HCT116 (cell line): Measurements from ENCODE around the gene TAGLN3.

Source experiments
- CEBPB ChIP-seq: IDR thresholded peaks from 2 replicates; pipeline ENCODE4 v1.6.1; 2012; ENCODE audit warnings: low read depth
- EGR1 ChIP-seq: IDR thresholded peaks from 2 replicates; pipeline ENCODE4 v1.6.1; 2012; ENCODE audit warnings: low read depth
- POLR2A ChIP-seq: IDR thresholded peaks from 2 replicates; pipeline ENCODE4 v1.7.0; 2011; ENCODE audit warnings: borderline replicate concordance; ENCODE audit not compliant: insufficient read depth, insufficient read length; ENCODE audit errors: extremely low read depth
- POLR2AphosphoS5 ChIP-seq: IDR thresholded peaks from 2 replicates; pipeline ENCODE4 v1.6.1; 2011; ENCODE audit warnings: mild to moderate bottlenecking, low read depth, low read length, moderate library complexity
- SP1 ChIP-seq: IDR thresholded peaks from 2 replicates; pipeline ENCODE4 v1.6.1; 2012; ENCODE audit warnings: low read depth
- SRF ChIP-seq: IDR thresholded peaks from 2 replicates; pipeline ENCODE4 v1.6.1; 2012; ENCODE audit warnings: low read depth
- TF ChIP-seq, protein P1 (sequence below), 3 experiments: fragments of 200-600 bp in 1 of 3; sonication (generic) in 1 of 3; IDR thresholded peaks in 2 of 3; conservative IDR thresholded peaks in 1 of 3; 2 replicates each; pipeline ENCODE4 v1.5.1; 2012 to 2017; ENCODE audit warnings: low read depth in 2 of 3, low read length in 2 of 3, antibody characterized with exemption in 1 of 3, borderline replicate concordance in 1 of 3, control low read depth in 1 of 3, mild to moderate bottlenecking in 1 of 3, mixed read lengths in 1 of 3, mixed run types in 1 of 3, moderate library complexity in 1 of 3; ENCODE audit not compliant: insufficient read depth in 1 of 3
- TF ChIP-seq, protein P2 (sequence below): IDR thresholded peaks from 2 replicates; pipeline ENCODE4 v1.6.1; 2012; ENCODE audit warnings: low read depth

DNA sequence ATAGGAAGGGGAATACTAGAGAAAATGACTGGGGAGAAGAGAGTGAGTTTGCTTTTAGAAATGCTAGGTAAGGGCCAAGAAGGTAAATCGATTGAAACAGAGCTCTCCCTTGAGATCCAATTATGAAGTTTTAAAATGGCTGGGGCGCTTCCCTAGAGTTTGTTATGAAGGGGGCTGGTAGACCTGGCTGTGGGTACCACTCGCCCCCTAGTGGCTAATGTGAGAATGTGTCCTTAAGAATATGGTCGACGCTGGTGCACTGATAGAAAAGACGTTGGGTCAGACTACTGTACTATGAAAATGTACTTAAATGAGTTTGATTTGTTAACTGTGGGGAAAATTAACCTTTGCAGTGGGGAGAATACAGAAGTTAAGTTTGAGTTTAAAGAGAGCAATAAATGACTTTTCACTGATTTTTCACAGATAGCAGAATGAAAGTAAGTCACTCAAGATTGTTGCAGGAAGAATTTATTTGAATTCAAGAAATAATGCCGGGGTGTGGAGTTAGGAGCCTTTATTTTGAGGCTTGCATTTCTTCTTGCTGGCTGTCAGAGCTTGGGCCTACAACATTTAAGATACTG lies 45.0 kb downstream of the TAGLN3 start:
- TF ChIP-seq POLR2AphosphoS5 (0 out of 2 replicates have a peak, but pooled peaks have one; percentile 29), SRF (no peak), CEBPB (no peak), POLR2A (no peak), SP1 (0 out of 2 replicates have a peak, but pooled peaks have one; percentile 29), EGR1 (no peak)
- TF ChIP-seq, protein P1, sequence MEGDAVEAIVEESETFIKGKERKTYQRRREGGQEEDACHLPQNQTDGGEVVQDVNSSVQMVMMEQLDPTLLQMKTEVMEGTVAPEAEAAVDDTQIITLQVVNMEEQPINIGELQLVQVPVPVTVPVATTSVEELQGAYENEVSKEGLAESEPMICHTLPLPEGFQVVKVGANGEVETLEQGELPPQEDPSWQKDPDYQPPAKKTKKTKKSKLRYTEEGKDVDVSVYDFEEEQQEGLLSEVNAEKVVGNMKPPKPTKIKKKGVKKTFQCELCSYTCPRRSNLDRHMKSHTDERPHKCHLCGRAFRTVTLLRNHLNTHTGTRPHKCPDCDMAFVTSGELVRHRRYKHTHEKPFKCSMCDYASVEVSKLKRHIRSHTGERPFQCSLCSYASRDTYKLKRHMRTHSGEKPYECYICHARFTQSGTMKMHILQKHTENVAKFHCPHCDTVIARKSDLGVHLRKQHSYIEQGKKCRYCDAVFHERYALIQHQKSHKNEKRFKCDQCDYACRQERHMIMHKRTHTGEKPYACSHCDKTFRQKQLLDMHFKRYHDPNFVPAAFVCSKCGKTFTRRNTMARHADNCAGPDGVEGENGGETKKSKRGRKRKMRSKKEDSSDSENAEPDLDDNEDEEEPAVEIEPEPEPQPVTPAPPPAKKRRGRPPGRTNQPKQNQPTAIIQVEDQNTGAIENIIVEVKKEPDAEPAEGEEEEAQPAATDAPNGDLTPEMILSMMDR (IDR thresholded peaks at IDR 0.05 in 2 of 3, conservative IDR thresholded peaks at IDR 0.05 in 1 of 3; ENCODE audit: borderline replicate concordance in 1 of 3, insufficient read depth in 1 of 3, low read depth in 2 of 3, low read length in 2 of 3) = peak; percentile 87 to 99 (median 96)
- TF ChIP-seq, protein P2, sequence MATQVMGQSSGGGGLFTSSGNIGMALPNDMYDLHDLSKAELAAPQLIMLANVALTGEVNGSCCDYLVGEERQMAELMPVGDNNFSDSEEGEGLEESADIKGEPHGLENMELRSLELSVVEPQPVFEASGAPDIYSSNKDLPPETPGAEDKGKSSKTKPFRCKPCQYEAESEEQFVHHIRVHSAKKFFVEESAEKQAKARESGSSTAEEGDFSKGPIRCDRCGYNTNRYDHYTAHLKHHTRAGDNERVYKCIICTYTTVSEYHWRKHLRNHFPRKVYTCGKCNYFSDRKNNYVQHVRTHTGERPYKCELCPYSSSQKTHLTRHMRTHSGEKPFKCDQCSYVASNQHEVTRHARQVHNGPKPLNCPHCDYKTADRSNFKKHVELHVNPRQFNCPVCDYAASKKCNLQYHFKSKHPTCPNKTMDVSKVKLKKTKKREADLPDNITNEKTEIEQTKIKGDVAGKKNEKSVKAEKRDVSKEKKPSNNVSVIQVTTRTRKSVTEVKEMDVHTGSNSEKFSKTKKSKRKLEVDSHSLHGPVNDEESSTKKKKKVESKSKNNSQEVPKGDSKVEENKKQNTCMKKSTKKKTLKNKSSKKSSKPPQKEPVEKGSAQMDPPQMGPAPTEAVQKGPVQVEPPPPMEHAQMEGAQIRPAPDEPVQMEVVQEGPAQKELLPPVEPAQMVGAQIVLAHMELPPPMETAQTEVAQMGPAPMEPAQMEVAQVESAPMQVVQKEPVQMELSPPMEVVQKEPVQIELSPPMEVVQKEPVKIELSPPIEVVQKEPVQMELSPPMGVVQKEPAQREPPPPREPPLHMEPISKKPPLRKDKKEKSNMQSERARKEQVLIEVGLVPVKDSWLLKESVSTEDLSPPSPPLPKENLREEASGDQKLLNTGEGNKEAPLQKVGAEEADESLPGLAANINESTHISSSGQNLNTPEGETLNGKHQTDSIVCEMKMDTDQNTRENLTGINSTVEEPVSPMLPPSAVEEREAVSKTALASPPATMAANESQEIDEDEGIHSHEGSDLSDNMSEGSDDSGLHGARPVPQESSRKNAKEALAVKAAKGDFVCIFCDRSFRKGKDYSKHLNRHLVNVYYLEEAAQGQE = no peak
